Measurements from ENCODE around the gene ZNF410. TPM values are rescaled to one million over a fixed set of nuclear protein-coding genes. Genes with fewer than 3 reads are reported as not detected.
"Not testable (repeated sequence)": the region's sequence is repeated elsewhere in the genome, so short reads cannot be mapped to it uniquely, and the experiment has no call there.

The ZNF410 gene
- total and polyA plus RNA-seq, 2 donors (not counting 3 experiments of a cell fraction or from before 2014, with no cell fraction given), result 21.8 to 45.0 TPM

- no peak for FAIRE-seq
- POLR2A ChIA-PET, result no interaction called here
- Histone ChIP-seq H3K27ac (ENCODE audit: insufficient read depth, low read depth, low read length) (no peak overlapping the region), H2AFZ (ENCODE audit: low read depth, low read length) (no peak overlapping the region), H3K79me2 (ENCODE audit: control insufficient read depth, insufficient read depth, low read length) (peaks cover 2% of the 10 kb centered on the region), H3K27me3 (ENCODE audit: control insufficient read depth in 2 of 2, insufficient read depth in 2 of 2, low read length in 2 of 2) (no peaks in the 10 kb centered on the region), H4K20me1 (replicated peaks; ENCODE audit: control insufficient read depth, extremely low read depth, insufficient read depth, low read length) (no peaks in the 10 kb centered on the region), H3K4me2 (ENCODE audit: insufficient read depth, low read length) (no peak overlapping the region), H3K9me3 (replicated peaks; ENCODE audit: control insufficient read depth, insufficient read depth, low read length) (no peaks in the 10 kb centered on the region), H3K4me1 (ENCODE audit: control insufficient read depth, extremely low read depth, insufficient read depth, low read length) (no peaks in the 10 kb centered on the region), H3K4me3 (replicated peaks in 1 of 3; ENCODE audit: insufficient read depth in 1 of 3, low read depth in 1 of 3, low read length in 3 of 3) (no peak overlapping the region), H3K9me1 (replicated peaks; ENCODE audit: control insufficient read depth, extremely low read depth, insufficient read depth, low read length) (no peaks in the 10 kb centered on the region), H3K9ac (replicated peaks; ENCODE audit: extremely low read depth, insufficient read depth, low read length) (no peak overlapping the region), H3K36me3 (ENCODE audit: control insufficient read depth in 2 of 2, extremely low read depth in 1 of 2, insufficient read depth in 2 of 2, low read length in 2 of 2) (peaks cover 15 to 16% of the 10 kb centered on the region in 2 experiments)
- no peak for TF ChIP-seq GATA2 (IDR thresholded peaks at IDR 0.05; ENCODE audit: insufficient read depth, insufficient read length, low read depth, low read length)
- BruUV-seq (replicated peaks), result no TSS peak
- dilution Hi-C loops (cut with MboI; ENCODE audit: extremely low pct_ligation_motif_present, low sequenced_read_pairs) (no loop called here), intact Hi-C loops (cut with micrococcal nuclease) (no loop called here)
- CTCF ChIA-PET, result no interaction called here
- no peak for DNase-seq (ENCODE audit: low read depth, low spot score)
These were observed 29.7 kb downstream of the ZNF410 start for GRCh38 chr14:73916324-73916723.

- H4K20me1 ChIP-seq (replicated peaks; ENCODE audit: control insufficient read depth, extremely low read depth, insufficient read depth, low read length); BruUV-seq (replicated peaks); H3K9me3 ChIP-seq (replicated peaks; ENCODE audit: control insufficient read depth, insufficient read depth, low read length); H3K4me1 ChIP-seq (ENCODE audit: control insufficient read depth, extremely low read depth, insufficient read depth, low read length); H3K27ac ChIP-seq (ENCODE audit: insufficient read depth, low read depth, low read length); H3K9ac ChIP-seq (replicated peaks; ENCODE audit: extremely low read depth, insufficient read depth, low read length); H3K27me3 ChIP-seq (ENCODE audit: control insufficient read depth in 2 of 2, insufficient read depth in 2 of 2, low read length in 2 of 2); DNase-seq (ENCODE audit: low read depth, low spot score); dilution Hi-C loops (cut with MboI; ENCODE audit: extremely low pct_ligation_motif_present, low sequenced_read_pairs); POLR2A ChIA-PET; H3K79me2 ChIP-seq (ENCODE audit: control insufficient read depth, insufficient read depth, low read length); H3K9me1 ChIP-seq (replicated peaks; ENCODE audit: control insufficient read depth, extremely low read depth, insufficient read depth, low read length); FAIRE-seq; H3K4me3 ChIP-seq (replicated peaks in 1 of 3; ENCODE audit: insufficient read depth in 1 of 3, low read depth in 1 of 3, low read length in 3 of 3); intact Hi-C loops (cut with micrococcal nuclease); H2AFZ ChIP-seq (ENCODE audit: low read depth, low read length); H3K4me2 ChIP-seq (ENCODE audit: insufficient read depth, low read length): not testable (repeated sequence)
- CTCF ChIA-PET, result interaction anchor here (1.3 kb wide), 1 partner anchor 17 kb away, joined by 4 read pairs; no protein-coding TSS in a partner anchor
- H3K36me3 ChIP-seq (ENCODE audit: control insufficient read depth in 2 of 2, extremely low read depth in 1 of 2, insufficient read depth in 2 of 2, low read length in 2 of 2), result peaks cover 19 to 23% of the 10 kb centered on the region in 2 experiments
These were observed 32.8 kb downstream of the ZNF410 start for GRCh38 chr14:73919457-73919856.

Measured in endothelial cell of umbilical vein (primary cell).